Measurements from ENCODE around the gene DHRS3. TPM values are rescaled to one million over a fixed set of nuclear protein-coding genes. Genes with fewer than 3 reads are reported as not detected.

DHRS3 gene
- total and polyA plus RNA-seq, 2 donors (not counting 3 experiments of a cell fraction or from before 2014, with no cell fraction given), result 54.3 to 75.2 TPM

DNA sequence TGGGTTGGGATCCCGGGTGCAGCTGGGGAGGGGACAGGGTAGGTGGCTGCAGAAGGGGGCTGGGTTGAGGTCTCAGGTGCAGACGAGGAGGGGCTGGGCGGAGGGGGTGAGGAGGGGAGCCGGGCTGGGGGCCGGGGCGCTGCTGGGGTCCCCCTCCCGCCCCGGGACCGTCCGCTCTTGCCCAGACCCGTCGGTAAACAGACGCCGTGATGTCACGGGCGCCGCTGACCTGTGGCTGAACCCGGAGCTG, 22.3 kb downstream of the DHRS3 start:
- no peaks in the 10 kb centered on the region for H3K27me3 ChIP-seq (ENCODE audit: control insufficient read depth in 2 of 2, insufficient read depth in 2 of 2, low read length in 2 of 2)
- ChIA-PET CTCF (interaction anchor here (0.8 to 2.0 kb wide), 13 partner anchors 10 to 259 kb away, joined by 3 to 16 read pairs (median 3); partner anchors contain the start of gene DHRS3), POLR2A (interaction anchor here (1.3 to 1.6 kb wide), 3 partner anchors 23 to 161 kb away, joined by 4 to 9 read pairs (median 4); partner anchors contain the start of gene DHRS3)
- no peaks in the 10 kb centered on the region for H3K79me2 ChIP-seq (ENCODE audit: control insufficient read depth, insufficient read depth, low read length)
- peaks cover 0 to 7% of the 10 kb centered on the region in 2 experiments for H3K36me3 ChIP-seq (ENCODE audit: control insufficient read depth in 2 of 2, extremely low read depth in 1 of 2, insufficient read depth in 2 of 2, low read length in 2 of 2)
- H3K9me3 ChIP-seq (replicated peaks; ENCODE audit: control insufficient read depth, insufficient read depth, low read length), result no peaks in the 10 kb centered on the region
- H2AFZ ChIP-seq (ENCODE audit: low read depth, low read length), result no peak overlapping the region
- H3K9me1 ChIP-seq (replicated peaks; ENCODE audit: control insufficient read depth, extremely low read depth, insufficient read depth, low read length), result no peaks in the 10 kb centered on the region
- no TSS peak for BruUV-seq (replicated peaks)
- FAIRE-seq (peak; percentile 76), DNase-seq (ENCODE audit: low read depth, low spot score) (no peak)
- no peaks in the 10 kb centered on the region for H4K20me1 ChIP-seq (replicated peaks; ENCODE audit: control insufficient read depth, extremely low read depth, insufficient read depth, low read length)
- H3K4me1 ChIP-seq (ENCODE audit: control insufficient read depth, extremely low read depth, insufficient read depth, low read length), result peaks cover 28% of the 10 kb centered on the region
- H3K4me3 ChIP-seq (replicated peaks in 1 of 3; ENCODE audit: insufficient read depth in 1 of 3, low read depth in 1 of 3, low read length in 3 of 3), result no peak overlapping the region
- H3K27ac ChIP-seq (ENCODE audit: insufficient read depth, low read depth, low read length), result peak overlapping the region; percentile 51
- H3K9ac ChIP-seq (replicated peaks; ENCODE audit: extremely low read depth, insufficient read depth, low read length), result peak overlapping the region; percentile 36
- intact Hi-C loops (cut with micrococcal nuclease), result loop anchor here (1.0 to 5.0 kb wide), 6 partner anchors 9 to 188 kb away; no protein-coding TSS in a partner anchor
- dilution Hi-C loops (cut with MboI; ENCODE audit: extremely low pct_ligation_motif_present, low sequenced_read_pairs), result no loop called here
- no peak overlapping the region for H3K4me2 ChIP-seq (ENCODE audit: insufficient read depth, low read length)
- TF ChIP-seq FOS (IDR thresholded peaks at IDR 0.05; ENCODE audit: borderline replicate concordance, insufficient read depth, low read length) (no peak), EZH2 (IDR thresholded peaks at IDR 0.05; ENCODE audit: borderline replicate concordance, low read depth, low read length, severe bottlenecking) (no peak), MYC (IDR thresholded peaks at IDR 0.05; ENCODE audit: low read depth, low read length) (no peak), POLR2A (IDR thresholded peaks at IDR 0.05; ENCODE audit: low read depth, low read length) (no peak), GATA2 (IDR thresholded peaks at IDR 0.05; ENCODE audit: insufficient read depth, insufficient read length, low read depth, low read length) (no peak), POLR2AphosphoS5 (IDR thresholded peaks at IDR 0.05; ENCODE audit: insufficient read depth, low read depth, low read length) (no peak), JUN (IDR thresholded peaks at IDR 0.05; ENCODE audit: borderline replicate concordance, insufficient read depth, insufficient read length, low read depth) (no peak)
- TF ChIP-seq, protein P1, sequence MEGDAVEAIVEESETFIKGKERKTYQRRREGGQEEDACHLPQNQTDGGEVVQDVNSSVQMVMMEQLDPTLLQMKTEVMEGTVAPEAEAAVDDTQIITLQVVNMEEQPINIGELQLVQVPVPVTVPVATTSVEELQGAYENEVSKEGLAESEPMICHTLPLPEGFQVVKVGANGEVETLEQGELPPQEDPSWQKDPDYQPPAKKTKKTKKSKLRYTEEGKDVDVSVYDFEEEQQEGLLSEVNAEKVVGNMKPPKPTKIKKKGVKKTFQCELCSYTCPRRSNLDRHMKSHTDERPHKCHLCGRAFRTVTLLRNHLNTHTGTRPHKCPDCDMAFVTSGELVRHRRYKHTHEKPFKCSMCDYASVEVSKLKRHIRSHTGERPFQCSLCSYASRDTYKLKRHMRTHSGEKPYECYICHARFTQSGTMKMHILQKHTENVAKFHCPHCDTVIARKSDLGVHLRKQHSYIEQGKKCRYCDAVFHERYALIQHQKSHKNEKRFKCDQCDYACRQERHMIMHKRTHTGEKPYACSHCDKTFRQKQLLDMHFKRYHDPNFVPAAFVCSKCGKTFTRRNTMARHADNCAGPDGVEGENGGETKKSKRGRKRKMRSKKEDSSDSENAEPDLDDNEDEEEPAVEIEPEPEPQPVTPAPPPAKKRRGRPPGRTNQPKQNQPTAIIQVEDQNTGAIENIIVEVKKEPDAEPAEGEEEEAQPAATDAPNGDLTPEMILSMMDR (IDR thresholded peaks at IDR 0.05; ENCODE audit: extremely low read depth in 1 of 2, insufficient read depth in 1 of 2, low read depth in 1 of 2, low read length in 2 of 2), result no peak
- TF ChIP-seq, protein P2, sequence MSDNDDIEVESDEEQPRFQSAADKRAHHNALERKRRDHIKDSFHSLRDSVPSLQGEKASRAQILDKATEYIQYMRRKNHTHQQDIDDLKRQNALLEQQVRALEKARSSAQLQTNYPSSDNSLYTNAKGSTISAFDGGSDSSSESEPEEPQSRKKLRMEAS (IDR thresholded peaks at IDR 0.05; ENCODE audit: insufficient read depth, insufficient read length), result no peak
